ENCODE results near the gene MYCL.

The MYCL gene

DNA sequence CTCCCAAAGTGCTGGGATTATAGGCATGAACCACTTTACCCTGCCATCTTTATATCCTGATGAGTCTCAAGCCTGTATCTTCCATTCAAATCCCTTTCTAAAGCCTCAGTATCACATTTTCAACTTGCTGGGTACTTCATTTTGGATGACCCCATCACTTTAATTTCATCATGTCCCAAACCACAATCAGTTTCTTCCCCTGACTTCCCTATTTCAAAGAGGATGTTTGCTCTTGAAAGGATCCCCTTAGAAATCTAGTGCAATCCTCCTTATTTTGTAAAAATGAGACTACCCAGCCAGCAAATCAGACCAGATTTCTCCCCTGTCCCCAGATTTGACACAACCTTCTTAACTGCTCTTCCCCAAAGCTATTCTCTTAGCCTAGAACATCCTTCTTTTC is 11.4 kb downstream of the MYCL start:
- H3K9me3 ChIP-seq, result no peaks in the 10 kb centered on the region
- DNase-seq, result no peak
- TF ChIP-seq, protein P1, sequence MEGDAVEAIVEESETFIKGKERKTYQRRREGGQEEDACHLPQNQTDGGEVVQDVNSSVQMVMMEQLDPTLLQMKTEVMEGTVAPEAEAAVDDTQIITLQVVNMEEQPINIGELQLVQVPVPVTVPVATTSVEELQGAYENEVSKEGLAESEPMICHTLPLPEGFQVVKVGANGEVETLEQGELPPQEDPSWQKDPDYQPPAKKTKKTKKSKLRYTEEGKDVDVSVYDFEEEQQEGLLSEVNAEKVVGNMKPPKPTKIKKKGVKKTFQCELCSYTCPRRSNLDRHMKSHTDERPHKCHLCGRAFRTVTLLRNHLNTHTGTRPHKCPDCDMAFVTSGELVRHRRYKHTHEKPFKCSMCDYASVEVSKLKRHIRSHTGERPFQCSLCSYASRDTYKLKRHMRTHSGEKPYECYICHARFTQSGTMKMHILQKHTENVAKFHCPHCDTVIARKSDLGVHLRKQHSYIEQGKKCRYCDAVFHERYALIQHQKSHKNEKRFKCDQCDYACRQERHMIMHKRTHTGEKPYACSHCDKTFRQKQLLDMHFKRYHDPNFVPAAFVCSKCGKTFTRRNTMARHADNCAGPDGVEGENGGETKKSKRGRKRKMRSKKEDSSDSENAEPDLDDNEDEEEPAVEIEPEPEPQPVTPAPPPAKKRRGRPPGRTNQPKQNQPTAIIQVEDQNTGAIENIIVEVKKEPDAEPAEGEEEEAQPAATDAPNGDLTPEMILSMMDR (IDR thresholded peaks at IDR 0.05), result no peak
- peaks cover 0 to 3% of the 10 kb centered on the region in 2 donors for H3K27me3 ChIP-seq
- no peak overlapping the region for H3K4me3 ChIP-seq
- H3K27ac ChIP-seq, result no peak overlapping the region
- no peaks in the 10 kb centered on the region for H3K36me3 ChIP-seq
- intact Hi-C loops (cut with DNase I; ENCODE audit: low total_unique reads), result no loop called here
- peaks cover 0 to 9% (median 0%) of the 10 kb centered on the region in 4 donors for H3K4me1 ChIP-seq

DNA sequence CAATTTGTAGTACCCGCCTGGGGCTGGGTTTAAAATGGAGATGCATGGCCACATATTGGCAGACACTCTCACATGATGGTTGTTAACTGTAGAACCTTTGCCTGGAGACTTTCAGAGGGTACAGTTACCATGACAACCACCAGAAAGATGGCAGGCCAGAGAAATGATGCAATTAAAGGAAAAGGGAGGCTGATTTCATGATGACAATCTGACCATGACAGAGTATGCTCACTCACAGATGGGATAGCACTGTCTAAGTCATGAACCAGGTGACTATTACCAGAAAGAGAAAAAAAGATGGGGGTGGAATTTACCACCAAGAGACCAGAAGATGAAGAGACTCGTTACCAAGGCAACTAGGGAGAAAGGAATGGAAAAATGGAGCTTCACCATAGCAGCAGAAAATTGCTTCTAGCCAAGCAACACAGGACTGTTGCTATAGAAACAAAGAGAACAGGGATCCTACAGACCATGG is 14.9 kb downstream of the MYCL start:
- Histone ChIP-seq H3K4me3 (no peak overlapping the region), H3K4me1 (peaks cover 0 to 14% (median 9%) of the 10 kb centered on the region in 4 donors), H3K27me3 (no peaks in the 10 kb centered on the region), H3K9me3 (no peaks in the 10 kb centered on the region), H3K36me3 (no peaks in the 10 kb centered on the region), H3K27ac (no peak overlapping the region)
- no peak for DNase-seq
- intact Hi-C loops (cut with DNase I; ENCODE audit: low total_unique reads), result no loop called here
- TF ChIP-seq, protein P1 (IDR thresholded peaks at IDR 0.05), result no peak

GRCh38 chr1:39885516-39885915 is 16.2 kb downstream of the MYCL start:
- H3K27ac ChIP-seq, result no peak overlapping the region
- no peaks in the 10 kb centered on the region for H3K9me3 ChIP-seq
- TF ChIP-seq, protein P1 (IDR thresholded peaks at IDR 0.05), result no peak
- H3K4me3 ChIP-seq, result no peak overlapping the region
- intact Hi-C loops (cut with DNase I; ENCODE audit: low total_unique reads), result no loop called here
- H3K27me3 ChIP-seq, result no peaks in the 10 kb centered on the region
- H3K4me1 ChIP-seq, result peaks cover 0 to 27% (median 11%) of the 10 kb centered on the region in 4 donors
- no peak for DNase-seq
- H3K36me3 ChIP-seq, result no peaks in the 10 kb centered on the region

GRCh38 chr1:39882152-39882551 is 19.6 kb downstream of the MYCL start:
- H3K27me3 ChIP-seq, result no peaks in the 10 kb centered on the region
- peak overlapping the region; percentile 79 to 100 for H3K4me3 ChIP-seq
- TF ChIP-seq, protein P1 (IDR thresholded peaks at IDR 0.05), result no peak
- no peak overlapping the region for H3K27ac ChIP-seq
- H3K9me3 ChIP-seq, result no peaks in the 10 kb centered on the region
- peaks cover 0 to 27% (median 11%) of the 10 kb centered on the region in 4 donors for H3K4me1 ChIP-seq
- intact Hi-C loops (cut with DNase I; ENCODE audit: low total_unique reads), result no loop called here
- H3K36me3 ChIP-seq, result no peaks in the 10 kb centered on the region
- no peak for DNase-seq

- TF ChIP-seq, protein P1 (IDR thresholded peaks at IDR 0.05), result no peak
- DNase-seq, result no peak
- Histone ChIP-seq H3K4me1 (peaks cover 0 to 22% (median 11%) of the 10 kb centered on the region in 4 donors), H3K27me3 (no peaks in the 10 kb centered on the region), H3K9me3 (no peaks in the 10 kb centered on the region), H3K27ac (no peak overlapping the region), H3K36me3 (no peaks in the 10 kb centered on the region), H3K4me3 (no peak overlapping the region)
- intact Hi-C loops (cut with DNase I; ENCODE audit: low total_unique reads), result no loop called here
Observed at GRCh38 chr1:39877980-39878956, 23.4 kb downstream of the MYCL start.

Measured in tibial artery (tissue), 4 donors.